K562 (cell line): ENCODE data around the gene MGA. TPM values are rescaled to one million over a fixed set of nuclear protein-coding genes. Genes with fewer than 3 reads are reported as not detected.
A peak's percentile ranks its signal among the peaks of the same experiment; 100 is the strongest.

Source experiments
- BRCA1 ChIP-seq, 2 experiments: fragments of 450-650 bp in 1 of 2; sonication (generic) in 1 of 2; formaldehyde crosslinking in 1 of 2; IDR thresholded peaks; 2 replicates each; pipeline versions ENCODE4 v1.5.0 to v1.6.1; 2017 to 2020; ENCODE audit warnings: mild to moderate bottlenecking in 1 of 2, missing genetic modification reagents in 1 of 2
- CBX1 ChIP-seq: sonication (generic); IDR thresholded peaks from 2 replicates; pipeline ENCODE4 v1.6.1; 2016; ENCODE audit warnings: antibody characterized with exemption, low read depth, mild to moderate bottlenecking
- CBX3 ChIP-seq, 2 experiments: IDR thresholded peaks; 1 replicate in 1 of 2; 2 replicates in 1 of 2; pipeline ENCODE4 v1.6.1; 2012; ENCODE audit warnings: inconsistent platforms in 2 of 2, low read length in 2 of 2, borderline replicate concordance in 1 of 2, control low read depth in 1 of 2
- CBX5 ChIP-seq: IDR thresholded peaks from 2 replicates; pipeline ENCODE4 v1.6.1; 2014; ENCODE audit warnings: low read depth, borderline replicate concordance
- EWSR1 ChIP-seq: fragments of 450-650 bp; IDR thresholded peaks from 2 replicates; pipeline ENCODE4 v1.6.1; 2018; ENCODE audit warnings: borderline replicate concordance, mild to moderate bottlenecking, low read depth, moderate library complexity; ENCODE audit not compliant: partially characterized antibody
- GABPB1 ChIP-seq: sonication (generic); formaldehyde crosslinking; IDR thresholded peaks from 2 replicates; pipeline ENCODE4 v1.8.0; 2022; ENCODE audit warnings: mild to moderate bottlenecking, missing genetic modification reagents
- NBN ChIP-seq: fragments of 450-650 bp; IDR thresholded peaks from 2 replicates; pipeline ENCODE4 v1.6.1; 2016; ENCODE audit warnings: low read depth, mild to moderate bottlenecking
- PTBP1 ChIP-seq: fragments of 200-400 bp; formaldehyde crosslinking; IDR thresholded peaks from 2 replicates; pipeline ENCODE4 v1.6.1; 2017; ENCODE audit warnings: low read depth, low read length
- RFX1 ChIP-seq: fragments of 450-650 bp; IDR thresholded peaks from 2 replicates; pipeline ENCODE4 v1.6.1; 2016; ENCODE audit warnings: mild to moderate bottlenecking, moderate library complexity
- RFX5 ChIP-seq: IDR thresholded peaks from 2 replicates; pipeline ENCODE4 v1.6.1; 2011; ENCODE audit warnings: low read depth, mild to moderate bottlenecking, improper control_type of control experiment, low read length
- TRIM28 ChIP-seq: fragments of 450-650 bp; IDR thresholded peaks from 2 replicates; pipeline ENCODE4 v1.6.1; 2017
- ZNF12 ChIP-seq: sonication (generic); formaldehyde crosslinking; IDR thresholded peaks from 2 replicates; pipeline ENCODE4 v1.4.0; 2020; ENCODE audit warnings: mild to moderate bottlenecking, missing genetic modification reagents
- ZNF57 ChIP-seq: fragments of 450-650 bp; formaldehyde crosslinking; IDR thresholded peaks from 2 replicates; pipeline ENCODE4 v1.4.0; 2020; ENCODE audit warnings: mild to moderate bottlenecking, moderate library complexity
- polyA plus RNA-seq, 8 experiments: library from polyadenylated mRNA; depleted of rRNA in 4 of 8; stranded (reverse) in 5 of 8; unstranded in 3 of 8; fragments of >200 nt; fragmentation: Nextera tagmentation in 2 of 8; fragmentation: Illumina TruSeq in 1 of 8; extraction: Ambion mirVana in 2 of 8; extraction: Trizol in 1 of 8; gene quantifications; 2 replicates each; pipeline versions ENCODE4 v1.2.1 to v1.2.3, GENCODE V29; 2011 to 2014; ENCODE audit warnings: inconsistent platforms in 1 of 8, missing spikeins in 1 of 8
- total RNA-seq, 7 experiments: library from RNA; depleted of rRNA in 6 of 7; stranded (reverse); fragments of >200 nt in 6 of 7; fragmentation: Illumina TruSeq in 2 of 7; extraction: Trizol in 2 of 7; gene quantifications; 2 replicates each; pipeline versions ENCODE4 v1.2.1 to v1.2.3, GENCODE V29; 2011 to 2021; ENCODE audit warnings: low replicate concordance in 1 of 7
- TF ChIP-seq, protein P1 (sequence below): sonication (generic); formaldehyde crosslinking; IDR thresholded peaks from 2 replicates; pipeline ENCODE4 v1.8.0; 2022; ENCODE audit warnings: missing genetic modification reagents, mild to moderate bottlenecking, borderline replicate concordance
- TF ChIP-seq, protein P2 (sequence below): fragments of 450-650 bp; IDR thresholded peaks from 2 replicates; pipeline ENCODE4 v1.6.1; 2016; ENCODE audit warnings: borderline replicate concordance
- TF ChIP-seq, protein P3 (sequence below): sonication (generic); formaldehyde crosslinking; IDR thresholded peaks from 2 replicates; pipeline ENCODE4 v1.8.0; 2023; ENCODE audit warnings: mild to moderate bottlenecking, missing genetic modification reagents
- TF ChIP-seq, protein P4 (sequence below): fragments of 250-450 bp; sonication (Bioruptor Pico); IDR thresholded peaks from 2 replicates; pipeline ENCODE4 v1.5.0; 2020; ENCODE audit warnings: mild to moderate bottlenecking

Gene MGA
- total and polyA plus RNA-seq, 9 of the 15 experiments (the other 6 are each of a cell fraction or from before 2014, with no cell fraction given) = 4.7 to 56.1 (median 21.1) TPM

DNA sequence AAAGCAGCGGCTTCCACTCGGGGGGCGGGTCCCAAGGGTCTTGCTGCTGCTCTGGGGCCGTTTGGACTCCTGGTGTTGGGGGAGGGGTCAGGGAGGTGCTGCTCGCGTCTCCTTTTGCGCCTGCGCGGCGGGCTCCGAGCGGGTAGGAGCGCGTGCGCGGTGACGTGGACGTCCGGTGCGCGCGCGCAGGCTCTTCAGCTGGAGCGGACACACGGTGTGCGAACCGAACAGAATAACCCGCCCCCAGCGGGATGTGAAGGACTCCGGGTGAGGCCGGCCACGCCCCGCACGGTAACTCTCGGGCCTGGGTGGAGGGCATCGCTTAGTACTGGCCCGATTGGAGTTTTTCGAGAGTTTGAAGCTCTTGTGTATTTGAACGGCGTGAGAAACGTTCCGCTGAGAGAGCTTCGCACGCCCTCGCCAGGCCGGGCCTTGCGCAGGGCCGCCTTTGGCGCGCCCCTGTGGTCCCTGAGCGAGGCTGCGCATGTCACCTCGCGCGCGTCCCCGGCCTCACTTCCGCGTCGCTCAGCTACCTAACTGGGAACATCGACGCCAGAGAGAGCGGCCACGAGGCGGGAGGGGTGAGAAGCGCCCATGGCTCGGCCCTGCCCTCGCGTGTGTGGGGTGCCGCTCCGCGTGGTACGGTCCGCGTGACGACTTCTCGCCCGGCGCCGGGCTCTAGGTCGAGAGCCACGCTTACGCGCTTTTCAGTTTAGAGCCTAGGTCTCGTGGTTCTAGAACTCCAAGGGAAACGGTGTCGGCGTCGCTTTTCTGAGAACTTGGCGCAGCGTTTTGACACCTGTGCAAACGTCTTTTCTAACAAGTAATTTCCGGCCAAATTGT is at the start of gene MGA (continued):
- TF ChIP-seq CBX5 = no peak
- TF ChIP-seq, protein P1, sequence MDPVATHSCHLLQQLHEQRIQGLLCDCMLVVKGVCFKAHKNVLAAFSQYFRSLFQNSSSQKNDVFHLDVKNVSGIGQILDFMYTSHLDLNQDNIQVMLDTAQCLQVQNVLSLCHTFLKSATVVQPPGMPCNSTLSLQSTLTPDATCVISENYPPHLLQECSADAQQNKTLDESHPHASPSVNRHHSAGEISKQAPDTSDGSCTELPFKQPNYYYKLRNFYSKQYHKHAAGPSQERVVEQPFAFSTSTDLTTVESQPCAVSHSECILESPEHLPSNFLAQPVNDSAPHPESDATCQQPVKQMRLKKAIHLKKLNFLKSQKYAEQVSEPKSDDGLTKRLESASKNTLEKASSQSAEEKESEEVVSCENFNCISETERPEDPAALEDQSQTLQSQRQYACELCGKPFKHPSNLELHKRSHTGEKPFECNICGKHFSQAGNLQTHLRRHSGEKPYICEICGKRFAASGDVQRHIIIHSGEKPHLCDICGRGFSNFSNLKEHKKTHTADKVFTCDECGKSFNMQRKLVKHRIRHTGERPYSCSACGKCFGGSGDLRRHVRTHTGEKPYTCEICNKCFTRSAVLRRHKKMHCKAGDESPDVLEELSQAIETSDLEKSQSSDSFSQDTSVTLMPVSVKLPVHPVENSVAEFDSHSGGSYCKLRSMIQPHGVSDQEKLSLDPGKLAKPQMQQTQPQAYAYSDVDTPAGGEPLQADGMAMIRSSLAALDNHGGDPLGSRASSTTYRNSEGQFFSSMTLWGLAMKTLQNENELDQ (CRISPR knock-in tag) = peak; percentile 95
- peak; percentile 88 for TF ChIP-seq GABPB1 (CRISPR knock-in tag)
- TF ChIP-seq ZNF12 (CRISPR knock-in tag) = no peak; the same call in 1 of the 2 replicates
- no peak for TF ChIP-seq BRCA1 (IDR thresholded peaks at IDR 0.05)
- TF ChIP-seq BRCA1 (CRISPR knock-in tag; IDR thresholded peaks at IDR 0.05) = no peak
- TF ChIP-seq PTBP1 = 0 out of 2 replicates have a peak, but pooled peaks have one; percentile 42
- peak; percentile 92 for TF ChIP-seq CBX1
- TF ChIP-seq, protein P2, sequence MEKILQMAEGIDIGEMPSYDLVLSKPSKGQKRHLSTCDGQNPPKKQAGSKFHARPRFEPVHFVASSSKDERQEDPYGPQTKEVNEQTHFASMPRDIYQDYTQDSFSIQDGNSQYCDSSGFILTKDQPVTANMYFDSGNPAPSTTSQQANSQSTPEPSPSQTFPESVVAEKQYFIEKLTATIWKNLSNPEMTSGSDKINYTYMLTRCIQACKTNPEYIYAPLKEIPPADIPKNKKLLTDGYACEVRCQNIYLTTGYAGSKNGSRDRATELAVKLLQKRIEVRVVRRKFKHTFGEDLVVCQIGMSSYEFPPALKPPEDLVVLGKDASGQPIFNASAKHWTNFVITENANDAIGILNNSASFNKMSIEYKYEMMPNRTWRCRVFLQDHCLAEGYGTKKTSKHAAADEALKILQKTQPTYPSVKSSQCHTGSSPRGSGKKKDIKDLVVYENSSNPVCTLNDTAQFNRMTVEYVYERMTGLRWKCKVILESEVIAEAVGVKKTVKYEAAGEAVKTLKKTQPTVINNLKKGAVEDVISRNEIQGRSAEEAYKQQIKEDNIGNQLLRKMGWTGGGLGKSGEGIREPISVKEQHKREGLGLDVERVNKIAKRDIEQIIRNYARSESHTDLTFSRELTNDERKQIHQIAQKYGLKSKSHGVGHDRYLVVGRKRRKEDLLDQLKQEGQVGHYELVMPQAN = peak; percentile 87; the same call in 1 of the 2 replicates
- no peak for TF ChIP-seq ZNF57 (CRISPR knock-in tag)
- no peak; the same call in 1 of the 2 replicates for TF ChIP-seq TRIM28
- no peak for TF ChIP-seq EWSR1
- TF ChIP-seq, protein P3, sequence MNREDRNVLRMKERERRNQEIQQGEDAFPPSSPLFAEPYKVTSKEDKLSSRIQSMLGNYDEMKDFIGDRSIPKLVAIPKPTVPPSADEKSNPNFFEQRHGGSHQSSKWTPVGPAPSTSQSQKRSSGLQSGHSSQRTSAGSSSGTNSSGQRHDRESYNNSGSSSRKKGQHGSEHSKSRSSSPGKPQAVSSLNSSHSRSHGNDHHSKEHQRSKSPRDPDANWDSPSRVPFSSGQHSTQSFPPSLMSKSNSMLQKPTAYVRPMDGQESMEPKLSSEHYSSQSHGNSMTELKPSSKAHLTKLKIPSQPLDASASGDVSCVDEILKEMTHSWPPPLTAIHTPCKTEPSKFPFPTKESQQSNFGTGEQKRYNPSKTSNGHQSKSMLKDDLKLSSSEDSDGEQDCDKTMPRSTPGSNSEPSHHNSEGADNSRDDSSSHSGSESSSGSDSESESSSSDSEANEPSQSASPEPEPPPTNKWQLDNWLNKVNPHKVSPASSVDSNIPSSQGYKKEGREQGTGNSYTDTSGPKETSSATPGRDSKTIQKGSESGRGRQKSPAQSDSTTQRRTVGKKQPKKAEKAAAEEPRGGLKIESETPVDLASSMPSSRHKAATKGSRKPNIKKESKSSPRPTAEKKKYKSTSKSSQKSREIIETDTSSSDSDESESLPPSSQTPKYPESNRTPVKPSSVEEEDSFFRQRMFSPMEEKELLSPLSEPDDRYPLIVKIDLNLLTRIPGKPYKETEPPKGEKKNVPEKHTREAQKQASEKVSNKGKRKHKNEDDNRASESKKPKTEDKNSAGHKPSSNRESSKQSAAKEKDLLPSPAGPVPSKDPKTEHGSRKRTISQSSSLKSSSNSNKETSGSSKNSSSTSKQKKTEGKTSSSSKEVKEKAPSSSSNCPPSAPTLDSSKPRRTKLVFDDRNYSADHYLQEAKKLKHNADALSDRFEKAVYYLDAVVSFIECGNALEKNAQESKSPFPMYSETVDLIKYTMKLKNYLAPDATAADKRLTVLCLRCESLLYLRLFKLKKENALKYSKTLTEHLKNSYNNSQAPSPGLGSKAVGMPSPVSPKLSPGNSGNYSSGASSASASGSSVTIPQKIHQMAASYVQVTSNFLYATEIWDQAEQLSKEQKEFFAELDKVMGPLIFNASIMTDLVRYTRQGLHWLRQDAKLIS (CRISPR knock-in tag) = peak; percentile 94; the same call in 1 of the 2 replicates
- no peak for TF ChIP-seq RFX5
- TF ChIP-seq RFX1 = peak; percentile 27; the same call in 1 of the 2 replicates
- TF ChIP-seq CBX3 (IDR thresholded peaks at IDR 0.05; ENCODE audit: borderline replicate concordance in 1 of 2, low read length in 2 of 2) = peak in 1 of 2 experiments; percentile 91; a peak in 2 of 3 replicates
- TF ChIP-seq, protein P4, sequence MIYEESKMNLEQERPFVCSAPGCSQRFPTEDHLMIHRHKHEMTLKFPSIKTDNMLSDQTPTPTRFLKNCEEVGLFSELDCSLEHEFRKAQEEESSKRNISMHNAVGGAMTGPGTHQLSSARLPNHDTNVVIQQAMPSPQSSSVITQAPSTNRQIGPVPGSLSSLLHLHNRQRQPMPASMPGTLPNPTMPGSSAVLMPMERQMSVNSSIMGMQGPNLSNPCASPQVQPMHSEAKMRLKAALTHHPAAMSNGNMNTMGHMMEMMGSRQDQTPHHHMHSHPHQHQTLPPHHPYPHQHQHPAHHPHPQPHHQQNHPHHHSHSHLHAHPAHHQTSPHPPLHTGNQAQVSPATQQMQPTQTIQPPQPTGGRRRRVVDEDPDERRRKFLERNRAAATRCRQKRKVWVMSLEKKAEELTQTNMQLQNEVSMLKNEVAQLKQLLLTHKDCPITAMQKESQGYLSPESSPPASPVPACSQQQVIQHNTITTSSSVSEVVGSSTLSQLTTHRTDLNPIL = no peak
- TF ChIP-seq NBN = no peak; the same call in 1 of the 2 replicates
